ENCODE measurements around the gene SOWAHA.

Gene SOWAHA

DNA sequence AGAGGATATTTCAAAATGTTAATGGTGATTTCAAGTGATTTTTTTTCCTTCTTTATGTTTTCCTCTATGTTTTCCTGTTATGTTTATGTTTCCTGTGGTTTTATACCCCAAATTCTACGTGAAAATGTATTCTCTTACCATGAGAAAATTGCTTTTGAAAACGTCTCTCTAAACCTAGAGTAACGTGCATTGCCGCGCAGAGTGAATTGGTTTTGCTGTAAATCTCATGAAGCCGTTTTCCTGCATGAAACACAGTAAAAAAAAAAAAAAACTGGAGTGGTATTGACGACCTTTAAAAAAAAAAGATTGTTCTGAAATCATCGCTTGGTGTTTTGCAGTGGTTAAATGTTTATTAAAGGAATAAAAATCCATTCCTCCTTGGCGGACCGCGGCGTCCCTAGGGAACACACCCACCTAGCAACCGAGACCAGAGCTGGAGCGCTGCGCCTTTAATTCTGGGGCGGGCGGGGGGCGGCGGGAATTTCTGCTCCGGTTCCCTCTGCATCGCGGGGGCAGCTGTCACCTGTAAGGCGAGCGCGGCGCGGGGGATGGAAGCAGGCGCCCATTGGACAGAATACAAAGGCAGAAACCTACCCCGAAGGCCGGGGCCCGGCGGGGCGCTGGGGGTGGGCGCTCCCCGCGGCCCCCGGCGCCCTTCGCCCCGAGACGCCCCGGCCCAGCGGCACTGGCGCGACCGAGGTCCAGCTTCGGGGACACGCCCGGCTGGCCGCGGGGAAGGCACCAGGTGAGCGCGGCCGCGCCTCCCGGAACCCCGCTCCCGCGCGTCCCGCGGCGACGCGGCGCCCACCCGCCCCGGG is at the start of gene SOWAHA:
Gene SOWAHA, plus strand, starts transcription at position 522 of the 818 bp plus-strand sequence. CDS start 320 bp downstream, outside the sequence.
- no peak for DNase-seq

GRCh38 chr5:132764051-132764450 is 49.1 kb upstream of the SOWAHA start:
- DNase-seq, result no peak

DNA sequence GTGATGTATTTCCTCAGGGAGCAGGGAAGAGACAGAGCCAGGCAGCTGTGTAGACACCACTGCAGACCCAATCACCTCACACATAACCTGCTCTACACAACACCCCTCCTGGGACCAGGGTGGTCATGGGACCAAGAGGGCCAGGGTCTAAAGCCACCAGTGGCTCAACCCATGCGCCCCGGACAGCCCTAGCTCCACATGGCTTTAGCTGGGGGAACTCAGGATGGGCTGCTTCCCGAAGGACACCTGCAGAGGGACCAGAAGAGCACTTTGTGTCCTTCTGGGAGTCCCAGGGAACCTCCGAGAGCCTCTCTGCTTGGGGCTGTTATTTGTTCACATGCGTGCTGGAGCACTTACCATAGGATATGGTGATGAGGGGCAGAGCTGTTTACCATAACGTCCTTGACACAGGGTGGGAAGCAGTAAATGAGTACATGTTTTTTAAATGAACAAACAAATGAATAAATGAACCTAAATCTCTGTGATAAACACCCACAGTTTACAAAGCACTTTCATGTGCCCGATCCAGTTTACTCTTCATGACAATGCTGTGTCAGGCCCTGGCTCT is 48.3 kb upstream of the SOWAHA start:
- no peak for DNase-seq

GRCh38 chr5:132765311-132766019 is 47.6 kb upstream of the SOWAHA start:
- no peak for DNase-seq

DNA sequence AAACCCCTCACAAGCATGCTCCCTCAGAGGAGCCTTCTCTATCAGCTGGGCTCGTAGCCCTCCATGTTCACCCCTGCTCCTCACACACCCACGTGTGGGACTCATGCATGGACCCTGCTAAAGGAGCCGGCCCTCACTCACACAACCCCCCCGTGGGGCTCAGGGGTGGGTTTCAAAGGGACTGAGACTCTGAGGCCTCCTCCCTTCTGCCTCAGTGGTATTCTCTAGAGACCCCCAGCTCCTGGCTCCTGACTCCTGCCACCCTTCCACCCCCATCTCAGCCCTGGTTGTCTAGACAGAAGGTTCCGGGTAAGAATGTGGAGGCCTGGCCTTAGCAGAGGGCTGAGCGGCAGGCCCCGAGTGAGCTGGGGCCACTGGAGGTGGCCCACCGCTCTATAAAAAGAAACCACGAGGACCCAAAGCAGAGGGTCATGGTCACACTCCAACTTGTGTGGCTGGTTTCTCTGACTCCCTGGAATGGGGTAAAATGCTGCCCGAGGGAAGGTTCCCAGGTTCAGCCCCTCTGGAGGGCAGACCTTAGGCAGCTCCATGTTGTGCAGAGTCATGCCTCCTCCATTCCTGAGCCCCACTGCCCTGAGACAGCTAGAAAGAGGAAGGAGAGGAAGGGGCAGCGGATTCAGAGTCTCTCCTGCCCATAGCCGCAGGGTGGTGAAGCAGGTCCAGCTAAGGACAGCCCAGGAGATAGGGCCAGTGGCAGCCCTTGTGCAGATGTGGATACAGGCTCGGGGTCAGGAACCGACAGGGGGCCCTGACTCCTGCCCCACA is 46.9 kb upstream of the SOWAHA start:
- DNase-seq, result no peak

DNA sequence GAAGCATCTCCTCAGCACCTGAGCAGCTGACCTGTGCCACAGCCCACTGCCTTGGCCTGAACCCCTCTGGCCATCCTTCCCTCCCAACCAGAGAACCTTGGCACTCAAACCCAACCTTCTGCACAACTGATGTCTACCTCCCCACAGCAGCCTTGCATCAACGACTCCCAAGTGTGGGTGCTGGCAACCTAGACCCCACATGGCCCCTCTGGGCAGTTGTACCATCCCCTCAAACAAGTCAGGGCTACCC is 46.4 kb upstream of the SOWAHA start:
- no peak for DNase-seq

GRCh38 chr5:132767150-132767549 is 46.0 kb upstream of the SOWAHA start:
- DNase-seq, result no peak

DNA sequence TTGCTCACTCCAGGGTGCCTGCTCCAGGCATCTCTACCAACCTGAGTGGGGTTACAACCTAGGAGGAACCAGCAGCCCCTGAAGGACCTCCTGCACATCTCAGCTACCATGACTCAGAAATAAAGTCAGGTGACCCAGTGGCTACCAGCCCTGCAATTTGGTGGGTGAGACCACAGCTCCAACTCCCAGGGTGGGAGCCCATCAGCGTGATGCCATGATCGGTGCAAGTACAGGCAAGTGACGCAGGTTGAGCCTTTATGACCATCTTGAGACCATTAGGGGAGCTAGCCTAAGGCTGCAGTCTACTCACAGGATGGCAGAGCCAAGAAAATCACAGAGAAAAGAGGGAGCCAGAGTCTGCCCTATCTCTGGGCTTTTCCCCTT is 44.6 kb upstream of the SOWAHA start:
- no peak for DNase-seq

DNA sequence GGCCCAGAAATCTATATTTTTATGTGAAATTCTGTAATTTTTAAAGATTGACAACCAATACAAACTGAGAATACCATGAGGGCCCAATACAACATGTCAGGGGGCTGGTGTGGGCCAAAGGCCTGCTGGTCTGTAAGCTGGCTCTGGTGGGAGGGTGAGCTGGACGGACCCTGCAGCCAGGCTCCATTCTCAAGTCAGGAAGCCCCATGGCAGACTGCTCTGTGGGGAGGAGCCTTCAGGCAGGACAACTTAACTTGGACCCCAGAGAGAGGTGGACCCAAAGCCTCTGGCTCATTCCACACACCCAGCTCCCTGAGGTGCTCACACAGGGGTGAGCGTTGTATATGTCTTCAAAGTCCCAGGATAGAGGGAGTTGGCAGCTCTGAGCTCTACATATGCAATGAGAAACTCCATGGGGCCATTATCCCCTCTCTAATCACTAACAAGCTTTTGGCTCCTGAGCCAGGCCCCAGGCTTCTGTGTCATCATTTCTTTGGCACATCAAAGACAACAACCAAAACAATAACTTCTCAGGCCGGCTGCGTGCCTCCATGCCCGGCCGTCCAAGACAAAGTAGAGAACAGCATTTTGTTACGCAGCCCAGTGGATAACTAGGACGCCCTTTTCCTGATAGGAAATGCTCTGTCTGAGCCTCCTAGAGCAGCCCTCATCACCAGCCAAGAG is 42.5 kb upstream of the SOWAHA start:
- no peak for DNase-seq

DNA sequence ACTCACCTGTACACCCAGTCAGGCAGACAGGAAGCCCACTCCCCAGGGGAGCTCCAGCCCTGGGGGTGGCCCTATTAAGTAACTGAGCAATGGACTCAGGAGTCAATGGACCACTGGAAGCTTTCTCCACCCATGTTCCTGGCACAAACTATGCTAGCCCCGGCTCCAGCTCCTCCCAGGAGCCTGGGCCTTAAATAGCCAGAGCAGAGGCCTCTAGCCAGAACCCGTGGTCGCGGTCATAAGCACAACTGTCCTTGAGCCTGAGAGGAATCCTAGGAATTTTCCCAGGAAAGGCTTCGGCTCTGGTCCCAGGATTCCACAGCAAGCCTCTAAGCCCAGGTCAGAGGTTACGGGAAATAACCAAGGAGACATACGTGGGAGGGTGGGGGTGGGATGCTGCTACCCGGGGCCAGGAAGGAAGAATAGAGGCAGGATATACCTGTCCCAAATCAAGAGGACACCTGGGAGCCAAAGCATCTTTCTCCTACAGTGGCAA is 41.6 kb upstream of the SOWAHA start:
- DNase-seq, result no peak

DNA sequence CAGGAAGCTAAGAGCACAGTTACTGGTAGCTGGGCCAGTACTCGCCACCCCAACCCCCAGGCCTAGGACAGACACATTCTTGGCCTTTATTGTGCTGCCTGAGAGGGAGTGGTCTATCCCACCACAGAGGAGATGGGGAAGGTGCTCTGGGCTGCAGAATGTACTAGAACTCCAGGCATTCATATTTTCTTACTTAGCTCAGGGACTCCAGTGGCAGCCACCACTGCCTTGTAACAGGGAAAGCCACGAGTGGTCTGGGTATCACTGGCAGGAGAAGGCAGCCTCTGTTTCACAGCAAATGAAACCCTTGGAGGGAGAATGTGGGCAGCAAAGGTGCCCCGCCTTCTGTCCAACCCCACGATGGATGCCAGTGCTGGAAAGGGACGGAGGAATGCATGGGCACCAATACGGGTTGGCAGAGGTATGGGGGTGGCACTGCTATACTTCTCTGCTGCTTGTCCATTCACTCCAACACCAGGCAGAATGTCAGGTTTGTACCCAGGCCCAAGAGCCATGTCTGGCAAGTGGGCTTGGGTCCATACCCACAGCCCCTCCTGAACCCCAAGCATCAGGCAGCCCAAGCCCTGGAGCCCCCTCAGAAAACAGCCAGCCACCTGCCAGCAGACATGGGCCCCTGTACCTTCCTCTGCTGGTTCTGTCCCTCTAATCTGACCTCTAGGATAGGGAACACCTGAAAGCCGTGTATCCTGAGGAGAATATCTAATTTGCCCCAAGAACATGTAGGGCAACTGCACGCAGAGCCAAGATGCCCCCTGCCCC is 40.6 kb upstream of the SOWAHA start:
- no peak for DNase-seq

- no peak for DNase-seq
These were observed 40.0 kb upstream of the SOWAHA start for GRCh38 chr5:132773114-132773513.

- DNase-seq, result no peak
These were observed 39.3 kb upstream of the SOWAHA start for GRCh38 chr5:132773601-132774355.

- no peak for DNase-seq
These were observed 38.7 kb upstream of the SOWAHA start for GRCh38 chr5:132774406-132774805.

DNA sequence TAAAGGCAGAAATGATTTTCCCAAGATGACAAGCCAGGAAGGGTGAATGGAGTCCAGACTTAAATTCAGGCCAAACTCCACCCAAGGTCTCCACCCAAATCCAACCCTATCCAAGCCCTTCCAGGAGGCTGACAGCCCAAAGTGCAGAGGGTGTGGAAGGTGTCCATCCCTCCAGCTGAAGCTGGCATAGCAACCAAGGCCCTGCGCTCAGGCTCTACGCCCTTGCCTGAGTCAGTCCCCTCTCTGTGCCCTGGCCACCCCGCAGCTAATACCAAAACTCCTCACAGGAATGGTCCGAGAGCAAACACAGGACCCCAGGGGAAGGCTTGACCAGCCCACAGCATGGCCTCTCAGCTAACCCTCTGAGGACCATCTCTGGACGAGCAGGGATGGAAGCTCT is 38.2 kb upstream of the SOWAHA start:
- DNase-seq, result no peak

DNA sequence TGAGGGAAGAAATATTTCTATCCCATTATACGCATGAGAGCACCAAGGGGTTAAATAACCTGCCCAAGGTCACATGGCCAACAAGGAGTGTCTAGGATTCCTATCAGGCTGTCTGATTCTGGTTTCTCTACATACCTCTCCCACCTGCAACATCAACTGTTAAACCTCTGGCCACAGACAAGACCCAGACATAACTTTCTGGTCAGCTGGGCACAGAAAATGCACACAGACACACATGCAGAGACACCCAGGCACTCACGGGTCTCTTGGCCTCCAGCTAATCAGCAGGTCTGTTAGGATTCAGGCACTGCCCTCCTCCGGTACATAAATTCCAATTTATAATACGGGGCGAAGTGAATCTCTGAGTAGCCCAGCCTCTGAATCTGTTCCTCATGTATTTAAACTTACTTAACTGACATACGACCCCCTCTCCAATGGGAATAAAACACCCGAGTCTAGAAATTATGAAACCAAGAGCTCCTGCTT is 37.6 kb upstream of the SOWAHA start:
- no peak for DNase-seq

DNA sequence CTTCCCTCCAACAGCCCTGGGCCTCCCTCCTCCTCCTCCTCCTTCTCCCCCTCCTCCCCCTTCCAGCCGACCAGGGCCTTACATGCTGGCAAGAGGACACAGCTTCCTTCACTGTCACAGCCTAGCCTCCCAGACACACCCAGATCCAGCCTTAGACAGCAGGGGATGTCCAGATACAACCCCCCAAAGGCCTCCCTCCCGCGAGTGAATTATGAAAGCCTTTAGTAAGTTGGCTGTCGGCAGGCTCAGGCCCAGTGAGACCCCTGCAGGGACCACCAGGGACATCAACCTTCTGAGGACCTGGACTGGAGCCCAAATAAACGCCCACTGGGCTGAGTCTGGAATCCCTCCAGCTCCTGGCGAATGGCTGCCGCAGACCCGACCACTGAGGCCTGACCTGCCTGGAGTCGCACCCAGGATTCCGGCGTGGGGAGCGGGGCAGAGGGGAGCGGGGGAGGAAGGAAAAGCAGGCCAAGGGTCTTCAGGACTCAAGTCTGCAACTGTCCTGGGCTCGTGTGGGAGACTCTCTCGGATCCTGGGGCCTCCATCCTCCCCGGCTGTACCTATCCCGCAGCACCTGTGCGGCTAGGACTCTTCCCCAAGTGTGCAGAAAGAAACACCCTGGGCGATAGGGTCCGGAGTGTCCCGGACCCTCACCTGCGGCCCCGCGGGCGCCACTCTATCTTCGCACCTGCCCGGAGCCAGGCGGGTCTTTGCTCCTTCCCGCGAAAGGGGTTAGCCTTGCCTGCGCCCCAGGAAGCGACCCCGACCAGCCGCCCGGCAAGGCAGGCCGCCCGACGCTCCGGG is 36.8 kb upstream of the SOWAHA start:
- DNase-seq, result no peak

DNA sequence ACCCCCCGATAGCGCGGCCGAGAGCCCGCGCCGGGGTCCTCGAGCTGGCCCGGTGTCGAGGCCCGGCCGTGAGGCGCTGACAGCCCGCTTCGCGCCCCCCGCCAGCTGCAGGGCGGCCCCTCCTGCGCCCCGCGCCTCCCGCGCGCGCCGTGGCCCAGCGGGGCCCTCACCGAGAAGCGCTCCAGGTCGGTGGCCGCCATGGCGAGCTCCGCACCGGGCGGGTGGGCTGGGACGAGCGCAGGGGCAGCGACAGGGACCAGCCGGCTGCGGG is 36.2 kb upstream of the SOWAHA start:
- no peak for DNase-seq

DNA sequence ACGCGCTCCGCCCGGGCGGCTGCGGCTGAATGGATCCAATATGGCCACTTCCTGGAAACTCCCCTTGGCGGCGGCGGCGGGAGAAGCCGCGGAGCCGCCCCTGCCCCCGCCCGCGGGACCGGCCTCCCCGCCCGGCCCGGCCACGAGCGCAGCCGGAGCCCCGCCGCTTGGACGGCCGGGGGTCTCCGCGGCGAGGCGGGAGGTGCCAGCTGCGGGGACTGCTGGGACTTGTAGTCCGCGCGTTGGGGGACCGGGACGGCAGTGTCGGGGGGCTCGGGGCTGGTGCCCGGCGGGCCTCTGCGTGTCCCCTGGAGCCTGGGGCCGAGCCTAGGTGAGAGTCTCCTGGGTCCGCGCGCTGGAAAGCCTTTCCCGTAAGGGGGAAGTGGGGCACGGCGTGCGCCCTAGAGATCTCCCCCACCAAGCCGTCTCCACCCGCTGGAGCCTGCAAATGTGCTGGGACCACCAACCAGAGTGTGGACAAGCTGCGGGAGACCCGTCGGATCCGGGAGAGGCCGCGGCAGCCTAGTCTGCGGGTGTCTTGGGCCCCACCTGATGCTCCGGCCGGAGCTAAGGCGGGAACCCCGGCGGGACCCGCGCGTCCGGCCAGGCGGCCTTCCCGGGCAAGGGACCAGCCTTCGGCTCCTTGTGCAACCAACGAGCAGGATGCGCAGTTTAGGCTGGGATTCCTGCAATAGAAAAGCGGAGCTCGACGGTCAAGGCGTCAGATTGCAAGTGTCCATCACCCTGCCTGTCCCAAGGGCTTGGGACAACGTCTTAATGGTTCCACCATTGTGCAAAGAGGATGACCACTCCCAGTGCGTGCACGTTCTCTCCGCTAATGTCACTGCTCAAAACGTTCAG is 35.7 kb upstream of the SOWAHA start, which contains the start of gene SEPTIN8:
Gene SEPTIN8, minus strand, starts transcription at position 31 of the 861 bp plus-strand sequence. CDS start 102 bp downstream, outside the sequence.
- DNase-seq, result peak; percentile 55
